Activated gamma-delta T cell (primary cell): Measurements from ENCODE around the gene ABT1.
A peak's percentile ranks its signal among the peaks of the same experiment; 100 is the strongest.
"Not testable (repeated sequence)": the region's sequence is repeated elsewhere in the genome, so short reads cannot be mapped to it uniquely, and the experiment has no call there.

ENCODE experiments used
- DNase-seq: peaks from one replicate; lab custom pipeline; 2025; lab: John Stamatoyannopoulos, UW
- total RNA-seq, 2 donors: gene quantifications; one replicate each; lab custom pipeline; 2026; lab: John Stamatoyannopoulos, UW

The ABT1 gene
- 68.9 to 71.7 reads per million in 2 donors for total RNA-seq

DNA sequence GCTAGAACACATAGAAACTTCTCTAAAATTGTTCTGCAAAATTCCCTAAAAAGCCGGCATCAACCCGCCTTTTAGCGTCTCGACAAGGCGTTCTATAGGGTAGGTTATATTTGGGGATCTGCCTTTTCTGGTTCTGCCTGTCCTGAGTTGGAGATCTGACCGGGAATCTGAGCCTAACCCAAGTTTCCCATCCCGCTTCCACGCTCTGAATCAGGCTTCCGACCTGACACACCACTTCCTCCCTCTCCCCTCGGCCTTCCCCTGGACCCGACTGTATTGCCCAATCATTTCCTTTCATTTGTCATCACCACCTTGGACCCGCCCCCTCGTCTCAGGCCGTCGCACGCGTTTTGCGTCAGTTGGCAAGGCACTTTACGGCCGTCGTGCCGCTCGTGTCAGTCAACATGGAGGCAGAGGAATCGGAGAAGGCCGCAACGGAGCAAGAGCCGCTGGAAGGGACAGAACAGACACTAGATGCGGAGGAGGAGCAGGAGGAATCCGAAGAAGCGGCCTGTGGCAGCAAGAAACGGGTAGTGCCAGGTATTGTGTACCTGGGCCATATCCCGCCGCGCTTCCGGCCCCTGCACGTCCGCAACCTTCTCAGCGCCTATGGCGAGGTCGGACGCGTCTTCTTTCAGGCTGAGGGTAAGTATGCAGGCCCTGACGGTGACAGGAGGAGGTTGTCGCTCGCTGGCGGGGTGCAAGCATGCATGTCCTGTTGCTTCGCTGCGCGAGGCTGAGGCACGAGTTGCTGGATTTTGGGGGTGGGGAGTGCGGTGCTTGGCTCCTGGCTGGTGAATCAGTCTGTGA is at the start of gene ABT1:
TSS of gene ABT1 (plus strand) at position 375 of the 810 bp plus-strand sequence. CDS start at position 405, 30 bp downstream.
- DNase-seq = peak; percentile 88

DNA sequence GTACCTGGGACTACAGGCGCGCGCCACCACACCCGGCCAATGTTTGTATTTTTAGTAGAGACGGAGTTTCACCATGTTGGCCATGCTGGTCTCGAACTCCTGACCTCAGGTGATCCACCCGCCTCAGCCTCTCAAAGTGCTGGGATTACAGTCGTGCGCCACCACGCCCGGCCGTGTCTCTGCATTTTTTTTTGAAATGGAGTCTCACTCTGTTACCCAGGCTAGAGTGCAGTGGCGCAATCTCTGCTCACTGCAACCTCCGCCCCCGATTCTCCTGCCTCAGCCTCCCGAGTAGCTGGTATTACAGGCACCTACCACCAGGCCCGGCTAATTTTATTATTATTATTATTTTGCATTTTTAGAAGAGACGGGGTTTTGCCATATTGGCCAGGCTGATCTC is 49.4 kb upstream of the ABT1 start:
- DNase-seq = not testable (repeated sequence)

DNA sequence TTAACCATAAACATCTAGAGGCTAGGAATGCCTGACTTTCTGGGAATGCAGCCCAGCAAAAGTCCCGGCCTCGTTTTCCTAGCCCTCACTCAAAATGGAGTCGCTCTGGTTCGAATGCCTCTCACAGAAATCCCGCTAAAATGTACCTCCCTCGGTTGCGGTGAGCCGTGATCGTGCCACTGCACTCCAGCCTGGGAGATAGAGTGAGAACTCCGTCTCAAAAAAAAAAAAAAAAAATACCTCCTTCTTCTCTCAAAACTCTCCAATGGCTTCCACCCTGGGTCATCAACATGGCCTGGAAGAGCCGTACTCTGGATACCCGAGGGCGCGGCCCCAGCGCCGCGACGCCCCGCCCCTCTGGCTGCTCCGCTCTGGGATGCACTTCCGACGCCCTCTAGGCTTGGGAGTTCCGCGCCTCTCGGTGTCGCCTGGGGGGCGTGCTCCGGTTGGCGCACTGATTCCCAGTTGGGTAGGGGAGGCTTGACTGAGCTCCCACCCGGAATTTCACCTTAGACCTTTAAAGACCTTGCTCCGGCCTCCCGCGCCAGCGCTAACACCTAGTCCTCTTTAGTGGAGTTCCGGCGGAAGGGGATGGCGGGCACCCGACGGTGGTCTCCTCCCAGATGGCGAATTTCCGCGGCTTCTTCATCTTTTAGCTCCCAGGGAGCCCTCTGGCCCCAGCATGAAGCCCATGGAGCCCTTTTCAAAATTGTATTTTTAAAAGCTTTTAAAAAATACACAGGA is 46.3 kb upstream of the ABT1 start:
- DNase-seq = peak; percentile 43

DNA sequence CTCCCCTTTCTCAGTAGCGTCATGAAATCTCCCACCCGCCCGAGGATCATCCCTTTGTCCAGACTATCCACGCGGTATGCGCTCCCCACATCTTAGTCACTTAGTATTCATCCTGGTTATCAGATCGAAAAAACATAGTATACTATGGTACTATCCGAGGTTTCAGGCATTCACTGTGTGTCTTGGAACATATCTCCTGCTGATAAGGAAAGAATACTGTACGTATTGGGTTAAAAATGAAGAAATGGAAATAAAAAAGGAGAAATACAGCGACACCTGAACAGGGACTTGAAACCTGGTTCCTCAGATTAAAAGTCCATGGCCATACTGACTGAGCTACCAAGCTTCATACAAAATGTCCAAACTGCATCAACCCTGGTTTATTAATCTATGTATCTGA is 44.5 kb upstream of the ABT1 start:
- DNase-seq = no peak

DNA sequence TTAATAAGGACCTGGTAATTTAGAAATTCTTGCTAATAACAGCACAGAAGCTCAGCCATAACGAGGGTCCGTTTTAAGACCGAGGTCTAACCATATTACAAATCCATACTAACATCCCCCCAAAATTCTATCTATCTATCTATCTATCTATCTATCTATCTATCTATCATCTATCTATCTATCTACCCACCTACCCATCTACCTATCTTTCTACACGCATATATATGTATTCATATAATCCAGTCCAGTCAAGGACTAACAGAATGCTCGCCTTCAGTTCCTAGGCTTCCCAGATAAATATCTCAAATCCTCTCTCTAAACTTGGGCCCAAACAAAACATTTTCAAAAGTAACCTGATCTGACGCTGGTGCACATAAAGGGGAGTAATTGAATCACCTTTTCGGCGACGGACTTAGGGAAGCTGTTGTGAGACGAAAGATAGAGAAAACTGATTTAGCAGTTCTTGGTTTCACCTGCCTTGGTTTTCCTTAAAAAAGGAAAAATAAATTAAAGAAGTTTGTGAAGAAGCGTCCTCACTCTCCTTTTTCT is 44.0 kb upstream of the ABT1 start:
- DNase-seq = no peak

DNA sequence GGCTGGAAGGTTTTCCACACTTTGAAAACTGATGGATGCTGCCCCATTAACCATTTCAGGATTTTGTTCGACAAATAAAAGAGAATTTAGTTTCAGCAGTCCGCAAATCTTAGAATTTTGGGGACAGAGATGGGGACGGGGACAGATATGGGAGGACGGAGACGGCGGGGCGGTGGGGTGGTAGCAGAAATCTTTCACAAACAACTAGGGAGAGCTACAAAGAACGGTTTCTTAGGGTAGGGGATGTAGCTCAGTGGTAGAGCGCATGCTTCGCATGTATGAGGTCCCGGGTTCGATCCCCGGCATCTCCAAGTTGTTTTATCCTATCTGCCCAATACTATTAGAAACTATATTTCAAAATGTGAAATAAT is 43.5 kb upstream of the ABT1 start:
- DNase-seq = no peak

DNA sequence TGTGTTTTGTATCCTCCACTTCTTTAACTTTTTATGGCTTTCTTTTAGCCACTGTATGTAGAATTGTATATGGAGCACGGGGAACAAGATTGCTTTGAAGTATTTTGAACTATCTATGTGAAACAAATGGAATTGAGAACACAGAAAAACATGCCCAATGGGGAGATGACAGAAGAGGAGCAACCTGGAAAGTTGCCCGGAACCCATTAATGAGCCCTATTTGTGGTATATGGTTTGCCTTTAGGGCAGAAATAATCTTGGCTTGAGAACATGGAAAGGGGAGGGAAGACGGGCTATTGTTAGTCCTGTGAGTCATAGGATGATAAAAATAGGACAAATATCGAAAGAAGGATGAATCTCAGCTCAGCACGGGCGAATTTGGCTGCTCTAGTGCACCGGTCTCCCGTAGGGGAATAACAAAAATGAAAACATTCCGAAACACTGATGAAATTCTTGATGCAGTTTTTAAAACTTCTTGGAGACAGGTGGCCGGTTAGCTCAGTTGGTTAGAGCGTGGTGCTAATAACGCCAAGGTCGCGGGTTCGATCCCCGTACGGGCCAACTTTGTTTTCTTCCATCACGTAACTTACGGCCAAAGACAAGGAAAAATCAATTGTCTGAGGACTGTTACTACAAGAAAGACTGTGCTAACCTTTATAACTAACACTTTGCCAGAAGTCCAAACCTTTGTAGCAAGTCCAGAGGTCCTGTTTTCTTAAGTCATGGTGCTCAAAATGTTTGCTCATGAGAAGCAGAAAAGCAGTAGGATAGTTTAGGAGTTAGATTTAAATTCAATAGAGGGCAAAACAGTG is 42.9 kb upstream of the ABT1 start:
- no peak for DNase-seq

DNA sequence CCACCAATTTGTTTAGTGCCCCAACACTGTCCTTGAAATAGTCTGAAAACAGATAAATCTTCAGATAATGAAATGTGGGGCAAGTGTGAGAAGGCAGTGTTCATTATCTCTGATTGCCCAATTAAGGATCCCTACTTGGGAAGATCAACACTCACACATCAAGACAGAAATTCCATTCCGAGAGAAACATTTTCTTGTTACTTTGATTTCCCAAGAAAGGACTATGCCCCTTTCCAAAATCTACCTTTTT is 42.4 kb upstream of the ABT1 start:
- DNase-seq = no peak

DNA sequence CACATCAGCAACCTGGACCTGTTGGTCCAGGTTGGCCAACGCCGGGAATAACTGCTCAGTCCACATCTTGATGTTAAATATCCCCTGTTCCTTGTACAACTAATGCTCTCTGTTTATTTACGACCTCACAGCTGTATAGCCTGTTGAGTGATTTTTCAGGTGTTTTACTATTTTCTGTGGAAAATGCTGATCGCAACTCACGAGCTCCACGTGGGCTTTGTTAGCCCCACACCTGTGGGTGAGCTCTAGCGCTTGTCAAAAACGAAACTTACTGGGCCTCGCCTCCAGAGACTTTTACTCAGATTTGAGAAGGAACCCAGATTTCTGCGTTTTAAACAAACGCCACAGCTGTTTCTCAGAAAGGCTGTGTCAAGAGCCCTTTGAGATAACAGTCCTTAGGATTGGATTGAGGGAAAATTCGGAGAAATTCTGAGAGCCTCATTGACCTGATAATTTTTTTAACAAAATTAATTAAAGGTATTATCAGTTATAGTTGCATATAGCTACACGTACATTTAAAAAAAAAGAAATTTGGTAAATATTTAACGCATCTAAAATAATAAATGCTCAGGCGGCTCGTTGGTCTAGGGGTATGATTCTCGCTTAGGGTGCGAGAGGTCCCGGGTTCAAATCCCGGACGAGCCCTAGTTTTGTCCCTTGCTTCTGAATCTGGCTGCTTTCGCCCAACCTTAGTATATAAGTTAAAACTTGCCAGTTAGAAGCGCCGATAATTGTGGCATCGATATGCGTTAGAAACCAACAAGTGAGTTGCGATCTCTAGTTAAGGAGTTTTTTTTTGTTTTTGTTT is 41.9 kb upstream of the ABT1 start:
- no peak for DNase-seq

GRCh38 chr6:26555505-26556262 is 41.1 kb upstream of the ABT1 start:
- DNase-seq = no peak

GRCh38 chr6:26556263-26557070 is 40.3 kb upstream of the ABT1 start:
- DNase-seq = no peak

DNA sequence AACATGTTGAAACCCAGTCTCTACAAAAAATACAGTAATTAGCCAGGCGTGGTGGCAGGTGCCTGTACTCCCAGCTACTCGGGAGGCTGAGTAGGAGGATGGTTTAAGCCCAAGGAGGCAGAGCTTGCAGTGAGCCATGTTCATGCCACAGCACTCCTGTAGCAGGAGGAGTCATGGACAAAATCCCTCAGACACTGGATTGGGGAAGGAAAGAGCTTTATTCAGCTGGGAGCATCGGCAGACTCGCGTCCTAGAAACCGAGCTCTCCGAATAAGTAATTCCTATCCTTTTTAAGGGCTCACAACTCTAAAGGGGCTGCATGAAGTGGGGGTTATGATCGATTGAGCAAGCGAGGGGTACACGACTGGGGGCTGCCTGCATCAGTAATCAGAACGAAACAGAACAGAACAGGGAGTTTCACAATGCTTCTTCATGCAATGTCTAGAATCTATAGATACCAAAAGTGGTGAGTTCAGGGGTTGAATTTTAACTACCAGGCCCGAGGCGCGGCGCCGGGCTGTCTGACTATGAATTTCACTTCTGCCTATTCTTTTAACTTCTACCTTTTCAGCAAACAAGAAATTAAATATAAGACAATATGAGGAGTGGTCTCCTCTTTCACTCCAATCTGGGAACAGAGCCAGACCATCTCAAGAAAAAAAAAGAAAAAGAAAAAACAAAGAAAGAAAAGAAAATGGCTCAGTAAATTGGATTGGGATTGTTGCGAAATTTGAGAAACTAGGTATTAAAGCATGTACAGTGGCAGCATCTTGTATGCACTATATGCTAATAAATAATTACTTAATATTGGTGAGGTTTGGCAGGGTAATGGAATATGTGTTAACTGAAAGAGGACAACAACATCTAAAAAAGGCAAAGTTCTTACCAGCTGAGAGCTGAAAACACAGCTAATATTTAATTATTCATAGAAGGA is 35.0 kb upstream of the ABT1 start:
- no peak for DNase-seq

GRCh38 chr6:26563488-26563887 is 33.3 kb upstream of the ABT1 start:
- no peak for DNase-seq

GRCh38 chr6:26568601-26569432 is 27.9 kb upstream of the ABT1 start:
- DNase-seq = no peak

DNA sequence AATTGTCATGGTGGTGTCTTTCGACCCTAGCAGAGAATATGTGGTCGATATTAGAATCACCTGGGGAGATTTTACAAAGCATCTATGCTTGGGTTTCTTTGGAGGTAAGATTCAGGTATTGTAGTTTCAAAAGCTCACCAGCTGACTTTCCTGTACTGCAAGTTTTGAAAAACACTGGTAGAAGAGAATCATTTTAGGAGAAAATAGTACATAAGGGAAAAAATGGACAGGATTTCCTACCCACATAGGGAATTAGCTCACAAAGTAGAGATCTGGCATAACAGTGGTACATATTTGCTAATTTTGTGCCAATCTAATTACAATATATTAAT is 27.4 kb upstream of the ABT1 start:
- DNase-seq = no peak

DNA sequence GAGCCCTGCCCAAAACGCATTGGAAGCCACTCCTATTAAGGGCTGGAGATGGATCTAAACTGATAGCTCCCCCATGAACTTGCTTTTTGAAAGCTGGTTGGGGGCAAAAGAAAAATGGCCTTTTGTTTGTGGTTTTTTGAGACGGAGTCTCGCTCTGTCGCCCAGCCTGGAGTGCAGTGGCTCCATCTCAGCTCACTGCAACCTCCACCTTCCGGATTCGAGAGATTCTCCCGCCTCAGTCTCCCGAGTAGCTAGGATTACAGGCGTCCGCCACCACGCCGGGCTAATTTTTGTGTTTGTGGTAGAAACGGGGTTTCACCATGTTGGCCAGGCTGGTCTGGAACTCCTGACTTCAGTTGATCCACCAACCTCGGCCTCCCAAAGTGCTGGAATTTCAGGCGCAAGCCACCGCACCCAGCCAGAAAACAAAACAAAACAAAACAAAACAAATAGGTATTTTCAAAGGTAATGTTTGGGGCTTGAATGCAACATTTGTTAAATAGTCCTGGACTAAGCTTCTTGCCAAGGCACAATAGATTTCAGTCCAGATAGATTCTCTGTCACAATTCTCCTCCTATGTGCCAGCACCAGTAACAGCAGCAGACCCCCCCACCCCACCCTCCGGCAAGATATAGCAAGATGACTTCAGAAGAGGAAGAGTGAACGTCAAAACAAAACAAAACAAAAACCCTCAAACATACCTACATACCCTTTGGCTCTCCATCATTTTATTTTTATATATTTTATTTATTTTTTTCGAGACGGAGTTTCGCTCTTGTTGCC is 26.5 kb upstream of the ABT1 start:
- DNase-seq = no peak

DNA sequence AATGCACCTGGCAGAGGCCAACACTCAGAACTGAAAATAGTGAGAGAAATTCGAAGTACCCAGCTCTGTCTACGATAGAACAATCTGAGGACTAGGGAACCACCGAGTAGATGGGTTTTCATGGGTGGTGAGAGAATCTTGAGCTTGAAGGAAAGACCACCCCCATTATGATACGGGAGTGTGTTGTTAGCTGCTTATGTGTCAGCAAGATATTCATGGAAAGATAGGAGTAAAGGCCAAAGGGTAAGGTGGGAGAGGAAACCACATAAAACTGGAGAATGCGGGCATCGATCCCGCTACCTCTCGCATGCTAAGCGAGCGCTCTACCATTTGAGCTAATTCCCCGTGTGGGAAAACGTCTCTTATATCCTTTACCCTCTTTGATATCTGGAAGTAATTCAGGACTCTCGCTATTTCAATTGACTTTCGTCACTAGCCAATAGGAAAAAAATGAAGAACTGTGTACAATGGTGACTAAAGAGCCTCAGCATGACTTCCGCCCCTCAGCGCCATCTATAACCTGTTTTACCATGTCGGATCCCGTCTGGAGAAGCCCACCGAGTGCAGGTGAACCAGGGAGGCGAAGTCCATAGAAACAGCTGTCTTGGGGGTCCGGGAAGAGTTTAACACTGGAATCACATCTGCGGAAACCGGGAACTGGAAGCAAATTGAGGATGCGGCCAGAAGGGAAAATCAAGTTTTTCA is 25.0 kb upstream of the ABT1 start:
- no peak for DNase-seq
